Panc1 (cell line): Measurements from ENCODE around the gene FHIT. TPM values are rescaled to one million over a fixed set of nuclear protein-coding genes. Genes with fewer than 3 reads are reported as not detected.

ENCODE experiments used
- ATAC-seq: fragments of 200-7000 bp; cut with Tn5 transposase; 2 replicates; pipeline ENCODE4 v1.9.1; 2020; ENCODE audit warnings: mild to moderate bottlenecking, moderate library complexity
- BruUV-seq: library from RNA; stranded (reverse); fragments of 400-500 nt; replicated peaks from 2 replicates; lab custom pipeline; 2021; lab: Mats Ljungman, UMichigan
- CTCF ChIA-PET: fragments of 300-600 bp; sonication (Branson Sonifier 250); formaldehyde crosslinking; loops from one replicate; lab custom pipeline; 2022; ENCODE audit warnings: antibody characterized with exemption; lab: Charles Lee
- POLR2A ChIA-PET: fragments of 300-600 bp; sonication (Branson Sonifier 250); formaldehyde crosslinking; loops from one replicate; lab custom pipeline; 2022; ENCODE audit warnings: antibody characterized with exemption; lab: Charles Lee
- DNase-seq: peaks from one replicate; pipeline ENCODE4 v3.0.0-alpha.2; 2010; ENCODE audit warnings: low read depth, low spot score
- H3K27ac ChIP-seq: 2 replicates; pipeline ENCODE4 v1.5.1; 2011; ENCODE audit warnings: mild to moderate bottlenecking, low read length, inconsistent platforms
- H3K27me3 ChIP-seq: fragments of 200-500 bp; sonication (Bioruptor generic); 2 replicates; pipeline ENCODE4 v1.6.0; 2014; ENCODE audit warnings: low read length, inconsistent platforms; ENCODE audit not compliant: control insufficient read depth, insufficient read depth
- H3K36me3 ChIP-seq: fragments of 200-500 bp; sonication (Bioruptor generic); 2 replicates; pipeline ENCODE4 v1.5.1; 2014; ENCODE audit warnings: inconsistent platforms, mild to moderate bottlenecking, low read length, moderate library complexity; ENCODE audit not compliant: control insufficient read depth, insufficient read depth
- H3K4me1 ChIP-seq: 2 replicates; pipeline ENCODE4 v1.5.1; 2011; ENCODE audit warnings: inconsistent platforms, mild to moderate bottlenecking, low read length, moderate library complexity; ENCODE audit not compliant: control insufficient read depth, insufficient read depth
- H3K4me3 ChIP-seq, 2 experiments: 2 replicates each; pipeline ENCODE4 v1.5.1; 2011 to 2012; ENCODE audit warnings: low read depth in 2 of 2, low read length in 2 of 2, mild to moderate bottlenecking in 2 of 2, inconsistent platforms in 1 of 2, moderate library complexity in 1 of 2
- H3K9me3 ChIP-seq: fragments of 200-500 bp; sonication (Bioruptor generic); 2 replicates; pipeline ENCODE4 v1.5.1; 2014; ENCODE audit warnings: low read depth, mild to moderate bottlenecking, inconsistent platforms, low read length, moderate library complexity; ENCODE audit not compliant: control insufficient read depth, insufficient read depth
- POLR2AphosphoS5 ChIP-seq: IDR thresholded peaks from 2 replicates; pipeline ENCODE4 v1.6.1; 2012; ENCODE audit warnings: mild to moderate bottlenecking, low read depth, low read length, moderate library complexity
- SIN3A ChIP-seq: IDR thresholded peaks from 2 replicates; pipeline ENCODE4 v1.6.1; 2012; ENCODE audit warnings: low read depth, mild to moderate bottlenecking, low read length, moderate library complexity, borderline replicate concordance; ENCODE audit not compliant: insufficient read depth
- TCF7L2 ChIP-seq: IDR thresholded peaks from 2 replicates; pipeline ENCODE4 v1.6.1; 2011; ENCODE audit warnings: mild to moderate bottlenecking, low read depth, low read length, inconsistent platforms
- in situ Hi-C: cut with HindIII; loops from 2 replicates; pipeline ENCODE4 v1.10.0; 2016; ENCODE audit warnings: low sequenced_read_pairs, low pct_unique_long_range_greater_than_20kb
- intact Hi-C: fragments of 100-400 bp; cut with micrococcal nuclease; formaldehyde crosslinking; loops from one replicate; pipeline ENCODE4 v1.10.0; 2022; ENCODE audit not compliant: unreplicated experiment
- total RNA-seq: library from RNA; stranded (reverse); gene quantifications from one replicate; pipeline ENCODE4 v1.2.1, GENCODE V29; 2021; ENCODE audit not compliant: unreplicated experiment
- TF ChIP-seq, protein P1 (sequence below): fragments of 450-650 bp; IDR thresholded peaks from 2 replicates; pipeline ENCODE4 v1.5.1; 2017; ENCODE audit warnings: mild to moderate bottlenecking
- TF ChIP-seq, protein P2 (sequence below), 2 experiments: IDR thresholded peaks; 2 replicates each; pipeline ENCODE4 v1.6.1; 2011 to 2012; ENCODE audit warnings: low read depth in 2 of 2, control low read depth in 1 of 2, low read length in 1 of 2, mild to moderate bottlenecking in 1 of 2, moderate library complexity in 1 of 2; ENCODE audit not compliant: insufficient read depth in 1 of 2

Gene FHIT
- total RNA-seq, 1 experiment from 2014 or later: 2.2 TPM

DNA sequence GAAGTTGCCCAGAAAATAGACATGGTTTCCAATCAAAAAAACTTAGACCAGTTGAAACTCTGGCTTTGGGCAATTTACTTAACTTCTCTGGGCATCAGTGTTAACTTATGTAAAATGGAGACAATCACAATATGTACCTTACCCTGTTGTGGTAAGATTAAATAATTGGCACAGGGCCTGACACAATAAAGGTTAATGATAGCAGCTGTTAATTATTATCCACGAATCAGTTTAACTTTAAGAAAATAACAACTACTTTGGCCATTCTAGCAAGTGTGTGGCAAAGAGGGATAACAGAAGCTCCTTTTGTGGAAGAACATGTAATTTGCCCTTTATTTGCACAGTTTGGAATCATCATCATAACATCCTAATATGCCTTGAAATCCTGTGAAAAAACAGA, 787.6 kb downstream of the FHIT start:
- in situ Hi-C loops: no loop called here
- CTCF ChIA-PET: no interaction called here

DNA sequence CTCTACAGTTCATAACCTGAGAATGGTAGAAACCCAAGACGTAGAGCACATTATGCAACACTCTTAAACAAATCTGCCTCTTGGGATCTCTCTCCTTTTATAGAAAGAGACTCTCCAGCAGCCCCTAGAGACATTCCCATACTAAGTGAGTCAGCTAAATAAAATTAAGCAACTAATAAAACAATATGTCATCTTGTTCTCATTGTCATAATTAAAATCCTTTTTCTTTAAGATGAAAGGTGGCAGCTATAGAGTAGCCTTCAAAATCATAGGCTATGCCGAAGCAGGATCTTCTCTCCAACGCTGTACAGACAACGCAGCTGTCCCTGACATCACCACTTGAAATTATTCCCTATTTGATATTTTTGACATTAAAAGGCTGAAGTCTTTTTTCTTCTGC, 790.0 kb downstream of the FHIT start:
- ChIA-PET CTCF (no interaction called here), POLR2A (no interaction called here)
- H3K4me3 ChIP-seq: no peak overlapping the region
- H3K27me3 ChIP-seq: no peaks in the 10 kb centered on the region
- H3K36me3 ChIP-seq: no peaks in the 10 kb centered on the region
- TF ChIP-seq POLR2AphosphoS5: no peak
- ATAC-seq: no peak
- no peak for DNase-seq
- H3K27ac ChIP-seq: no peak overlapping the region
- BruUV-seq: no TSS peak
- H3K4me1 ChIP-seq: no peaks in the 10 kb centered on the region
- in situ Hi-C loops (no loop called here), intact Hi-C loops (no loop called here)
- no peaks in the 10 kb centered on the region for H3K9me3 ChIP-seq

More for the DNA sequence above, 787.6 kb downstream of the FHIT start:
- no peaks in the 10 kb centered on the region for H3K9me3 ChIP-seq
- H3K36me3 ChIP-seq: no peaks in the 10 kb centered on the region
- POLR2A ChIA-PET: no interaction called here
- H3K4me1 ChIP-seq: no peaks in the 10 kb centered on the region
- intact Hi-C loops: no loop called here
- no peak overlapping the region for H3K4me3 ChIP-seq
- no peak for TF ChIP-seq TCF7L2
- TF ChIP-seq, protein P1, sequence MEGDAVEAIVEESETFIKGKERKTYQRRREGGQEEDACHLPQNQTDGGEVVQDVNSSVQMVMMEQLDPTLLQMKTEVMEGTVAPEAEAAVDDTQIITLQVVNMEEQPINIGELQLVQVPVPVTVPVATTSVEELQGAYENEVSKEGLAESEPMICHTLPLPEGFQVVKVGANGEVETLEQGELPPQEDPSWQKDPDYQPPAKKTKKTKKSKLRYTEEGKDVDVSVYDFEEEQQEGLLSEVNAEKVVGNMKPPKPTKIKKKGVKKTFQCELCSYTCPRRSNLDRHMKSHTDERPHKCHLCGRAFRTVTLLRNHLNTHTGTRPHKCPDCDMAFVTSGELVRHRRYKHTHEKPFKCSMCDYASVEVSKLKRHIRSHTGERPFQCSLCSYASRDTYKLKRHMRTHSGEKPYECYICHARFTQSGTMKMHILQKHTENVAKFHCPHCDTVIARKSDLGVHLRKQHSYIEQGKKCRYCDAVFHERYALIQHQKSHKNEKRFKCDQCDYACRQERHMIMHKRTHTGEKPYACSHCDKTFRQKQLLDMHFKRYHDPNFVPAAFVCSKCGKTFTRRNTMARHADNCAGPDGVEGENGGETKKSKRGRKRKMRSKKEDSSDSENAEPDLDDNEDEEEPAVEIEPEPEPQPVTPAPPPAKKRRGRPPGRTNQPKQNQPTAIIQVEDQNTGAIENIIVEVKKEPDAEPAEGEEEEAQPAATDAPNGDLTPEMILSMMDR: no peak
- TF ChIP-seq SIN3A: no peak
- TF ChIP-seq, protein P2, sequence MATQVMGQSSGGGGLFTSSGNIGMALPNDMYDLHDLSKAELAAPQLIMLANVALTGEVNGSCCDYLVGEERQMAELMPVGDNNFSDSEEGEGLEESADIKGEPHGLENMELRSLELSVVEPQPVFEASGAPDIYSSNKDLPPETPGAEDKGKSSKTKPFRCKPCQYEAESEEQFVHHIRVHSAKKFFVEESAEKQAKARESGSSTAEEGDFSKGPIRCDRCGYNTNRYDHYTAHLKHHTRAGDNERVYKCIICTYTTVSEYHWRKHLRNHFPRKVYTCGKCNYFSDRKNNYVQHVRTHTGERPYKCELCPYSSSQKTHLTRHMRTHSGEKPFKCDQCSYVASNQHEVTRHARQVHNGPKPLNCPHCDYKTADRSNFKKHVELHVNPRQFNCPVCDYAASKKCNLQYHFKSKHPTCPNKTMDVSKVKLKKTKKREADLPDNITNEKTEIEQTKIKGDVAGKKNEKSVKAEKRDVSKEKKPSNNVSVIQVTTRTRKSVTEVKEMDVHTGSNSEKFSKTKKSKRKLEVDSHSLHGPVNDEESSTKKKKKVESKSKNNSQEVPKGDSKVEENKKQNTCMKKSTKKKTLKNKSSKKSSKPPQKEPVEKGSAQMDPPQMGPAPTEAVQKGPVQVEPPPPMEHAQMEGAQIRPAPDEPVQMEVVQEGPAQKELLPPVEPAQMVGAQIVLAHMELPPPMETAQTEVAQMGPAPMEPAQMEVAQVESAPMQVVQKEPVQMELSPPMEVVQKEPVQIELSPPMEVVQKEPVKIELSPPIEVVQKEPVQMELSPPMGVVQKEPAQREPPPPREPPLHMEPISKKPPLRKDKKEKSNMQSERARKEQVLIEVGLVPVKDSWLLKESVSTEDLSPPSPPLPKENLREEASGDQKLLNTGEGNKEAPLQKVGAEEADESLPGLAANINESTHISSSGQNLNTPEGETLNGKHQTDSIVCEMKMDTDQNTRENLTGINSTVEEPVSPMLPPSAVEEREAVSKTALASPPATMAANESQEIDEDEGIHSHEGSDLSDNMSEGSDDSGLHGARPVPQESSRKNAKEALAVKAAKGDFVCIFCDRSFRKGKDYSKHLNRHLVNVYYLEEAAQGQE (IDR thresholded peaks at IDR 0.05; ENCODE audit: insufficient read depth in 1 of 2, low read depth in 2 of 2, low read length in 1 of 2): no peak
- TF ChIP-seq POLR2AphosphoS5: no peak
- H3K27me3 ChIP-seq: no peaks in the 10 kb centered on the region
- no TSS peak for BruUV-seq
- H3K27ac ChIP-seq: no peak overlapping the region
- ATAC-seq (no peak), DNase-seq (no peak)

DNA sequence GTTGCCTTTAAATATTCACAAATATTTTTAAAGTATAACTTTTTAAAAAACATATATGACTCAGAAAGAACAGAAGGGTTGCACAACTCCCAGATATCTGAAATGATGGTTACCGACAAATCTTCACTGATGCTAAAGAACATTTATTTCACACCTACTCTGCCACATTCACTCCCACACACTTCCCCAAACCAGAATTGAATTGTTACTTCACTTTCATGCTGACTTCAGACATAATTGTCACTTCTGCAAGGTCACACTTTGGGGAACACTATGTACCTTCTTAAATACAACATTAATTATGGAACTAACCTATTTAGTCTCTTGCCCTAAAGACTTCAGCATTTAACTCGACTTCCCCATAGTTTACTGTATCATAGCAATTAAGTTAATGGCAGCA, 795.1 kb downstream of the FHIT start:
- Histone ChIP-seq H3K9me3 (no peaks in the 10 kb centered on the region), H3K27ac (no peak overlapping the region), H3K36me3 (no peaks in the 10 kb centered on the region), H3K4me3 (no peak overlapping the region), H3K4me1 (no peaks in the 10 kb centered on the region), H3K27me3 (no peaks in the 10 kb centered on the region)
- ChIA-PET CTCF (no interaction called here), POLR2A (no interaction called here)
- intact Hi-C loops (no loop called here), in situ Hi-C loops (no loop called here)
- no peak for ATAC-seq
- BruUV-seq: no TSS peak
- DNase-seq: no peak
- TF ChIP-seq TCF7L2 (no peak), SIN3A (no peak), POLR2AphosphoS5 (no peak)
- TF ChIP-seq, protein P2 (IDR thresholded peaks at IDR 0.05; ENCODE audit: insufficient read depth in 1 of 2, low read depth in 2 of 2, low read length in 1 of 2): no peak
- TF ChIP-seq, protein P1: no peak
